Vagina (tissue), 2 donors: ENCODE measurements around the gene FBXO21.

ENCODE experiments used
- POLR2A ChIP-seq, 2 donors: fragments of 450-650 bp; IDR thresholded peaks; one replicate each; pipeline ENCODE4 v1.6.1; 2017; ENCODE audit warnings: antibody characterized with exemption in 2 of 2, mild to moderate bottlenecking in 2 of 2, moderate library complexity in 2 of 2
- POLR2AphosphoS5 ChIP-seq, 2 donors: sonication (generic); formaldehyde crosslinking; IDR thresholded peaks; one replicate each; pipeline ENCODE4 v1.9.0; 2017; ENCODE audit warnings: antibody characterized with exemption in 2 of 2, mild to moderate bottlenecking in 2 of 2, low read depth in 1 of 2; ENCODE audit not compliant: insufficient read depth in 1 of 2
- TF ChIP-seq, protein P1 (sequence below), 3 experiments: fragments of 450-650 bp in 2 of 3; fragments of 200-600 bp in 1 of 3; sonication (generic) in 1 of 3; IDR thresholded peaks; one replicate each; pipeline ENCODE4 v1.5.1; 2017 to 2019; ENCODE audit warnings: antibody characterized with exemption in 3 of 3, mild to moderate bottlenecking in 2 of 3, moderate library complexity in 2 of 3

DNA sequence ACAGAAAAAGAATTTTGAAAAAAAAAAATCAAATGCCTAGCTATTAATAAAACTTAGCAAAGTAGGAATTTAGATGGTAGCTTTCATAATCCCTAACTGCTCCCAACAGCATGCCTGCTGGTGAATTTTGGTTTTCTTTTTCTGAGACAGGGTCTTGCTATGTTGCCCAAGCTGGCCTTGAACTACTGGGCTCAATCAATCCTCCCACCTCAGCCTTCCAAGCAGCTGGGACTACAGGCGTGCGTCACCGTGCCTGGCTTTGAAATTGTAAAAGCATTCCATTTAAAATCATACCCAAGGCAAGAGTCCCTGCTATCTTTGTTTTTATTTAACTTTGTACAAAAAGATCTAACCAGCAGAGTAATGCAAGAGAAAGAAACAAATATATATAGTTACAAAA lies 20.7 kb downstream of the FBXO21 start:
- TF ChIP-seq, protein P1, sequence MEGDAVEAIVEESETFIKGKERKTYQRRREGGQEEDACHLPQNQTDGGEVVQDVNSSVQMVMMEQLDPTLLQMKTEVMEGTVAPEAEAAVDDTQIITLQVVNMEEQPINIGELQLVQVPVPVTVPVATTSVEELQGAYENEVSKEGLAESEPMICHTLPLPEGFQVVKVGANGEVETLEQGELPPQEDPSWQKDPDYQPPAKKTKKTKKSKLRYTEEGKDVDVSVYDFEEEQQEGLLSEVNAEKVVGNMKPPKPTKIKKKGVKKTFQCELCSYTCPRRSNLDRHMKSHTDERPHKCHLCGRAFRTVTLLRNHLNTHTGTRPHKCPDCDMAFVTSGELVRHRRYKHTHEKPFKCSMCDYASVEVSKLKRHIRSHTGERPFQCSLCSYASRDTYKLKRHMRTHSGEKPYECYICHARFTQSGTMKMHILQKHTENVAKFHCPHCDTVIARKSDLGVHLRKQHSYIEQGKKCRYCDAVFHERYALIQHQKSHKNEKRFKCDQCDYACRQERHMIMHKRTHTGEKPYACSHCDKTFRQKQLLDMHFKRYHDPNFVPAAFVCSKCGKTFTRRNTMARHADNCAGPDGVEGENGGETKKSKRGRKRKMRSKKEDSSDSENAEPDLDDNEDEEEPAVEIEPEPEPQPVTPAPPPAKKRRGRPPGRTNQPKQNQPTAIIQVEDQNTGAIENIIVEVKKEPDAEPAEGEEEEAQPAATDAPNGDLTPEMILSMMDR (IDR thresholded peaks at IDR 0.05): no peak
- TF ChIP-seq POLR2AphosphoS5 (IDR thresholded peaks at IDR 0.05; ENCODE audit: insufficient read depth in 1 of 2, low read depth in 1 of 2) (no peak), POLR2A (IDR thresholded peaks at IDR 0.05) (no peak)
